Limb (tissue), 2 donors: ENCODE results near the gene MRLN.

ENCODE experiments used
- DNase-seq, 2 donors: peaks; one replicate each; pipeline ENCODE4 v3.0.0-alpha.2; 2016; ENCODE audit errors: extremely low spot score in 2 of 2

Gene MRLN

GRCh38 chr10:59706851-59707797, 46.1 kb downstream of the MRLN start:
- no peak for DNase-seq

GRCh38 chr10:59705931-59706330, 47.3 kb downstream of the MRLN start:
- no peak for DNase-seq

GRCh38 chr10:59704630-59705029, 48.6 kb downstream of the MRLN start:
- no peak for DNase-seq

DNA sequence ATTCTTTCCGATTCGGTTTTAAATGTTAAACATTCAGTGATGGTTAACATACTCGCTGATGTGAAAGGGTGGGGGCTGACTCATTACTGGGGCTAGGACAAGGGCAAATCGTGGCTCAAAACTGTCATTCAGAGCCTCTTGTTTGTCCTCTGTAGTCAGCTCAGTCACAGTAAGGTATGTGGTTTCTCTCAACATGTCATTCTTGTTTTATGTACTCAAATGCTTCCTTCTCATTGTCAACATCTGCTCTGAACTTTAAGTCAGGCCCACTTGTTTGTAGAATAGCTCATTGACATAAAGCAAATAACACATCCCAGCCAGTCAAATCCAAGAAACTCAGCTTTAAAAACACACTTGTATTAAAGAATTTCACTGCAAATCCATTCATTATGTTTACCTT, 50.9 kb downstream of the MRLN start:
- DNase-seq, result no peak

- DNase-seq, result no peak
These were observed 52.5 kb downstream of the MRLN start for GRCh38 chr10:59700709-59701108.

GRCh38 chr10:59698326-59698725, 54.9 kb downstream of the MRLN start:
- DNase-seq, result no peak

DNA sequence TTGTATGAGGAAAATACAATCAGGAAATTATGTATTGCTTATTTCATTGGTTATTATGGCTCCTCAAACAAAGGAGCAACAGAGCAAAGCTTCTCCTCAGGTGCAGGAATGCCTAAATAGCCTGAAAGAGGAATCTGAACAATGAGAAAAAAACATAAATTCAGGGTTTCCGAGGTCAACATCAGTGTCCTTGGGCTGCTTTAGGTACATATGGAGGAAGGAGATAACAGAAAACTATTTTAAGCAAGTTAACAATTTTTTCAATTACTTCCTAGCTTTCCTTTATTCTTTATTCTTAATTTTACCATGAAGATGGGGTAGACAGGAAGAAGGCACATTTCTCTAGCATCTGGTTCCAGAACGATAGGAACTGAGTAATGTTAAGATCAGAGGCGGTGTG, 57.6 kb downstream of the MRLN start:
- DNase-seq, result no peak

GRCh38 chr10:59694936-59695335, 58.3 kb downstream of the MRLN start:
- DNase-seq, result no peak

DNA sequence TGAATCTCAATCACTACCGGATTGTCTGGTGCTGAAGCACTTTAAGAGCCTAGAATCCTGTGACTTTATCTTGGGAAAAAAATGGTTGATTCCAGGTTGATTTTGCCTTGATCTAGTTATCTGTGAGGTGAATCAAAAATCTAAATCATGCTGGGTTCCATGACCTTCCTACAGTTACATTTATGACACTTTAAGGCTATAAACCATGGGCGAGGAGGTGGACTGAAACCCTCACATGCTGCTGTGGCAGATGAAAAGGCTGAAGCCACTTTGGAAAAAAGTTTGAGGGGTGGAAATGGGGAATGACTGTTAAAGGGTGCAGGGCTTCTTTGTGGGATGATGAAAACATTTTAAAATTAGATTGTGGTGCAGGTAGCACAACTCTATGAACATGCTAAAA, 61.1 kb downstream of the MRLN start:
- DNase-seq, result no peak

- DNase-seq, result no peak
These were observed 64.3 kb downstream of the MRLN start for GRCh38 chr10:59688921-59689351.

DNA sequence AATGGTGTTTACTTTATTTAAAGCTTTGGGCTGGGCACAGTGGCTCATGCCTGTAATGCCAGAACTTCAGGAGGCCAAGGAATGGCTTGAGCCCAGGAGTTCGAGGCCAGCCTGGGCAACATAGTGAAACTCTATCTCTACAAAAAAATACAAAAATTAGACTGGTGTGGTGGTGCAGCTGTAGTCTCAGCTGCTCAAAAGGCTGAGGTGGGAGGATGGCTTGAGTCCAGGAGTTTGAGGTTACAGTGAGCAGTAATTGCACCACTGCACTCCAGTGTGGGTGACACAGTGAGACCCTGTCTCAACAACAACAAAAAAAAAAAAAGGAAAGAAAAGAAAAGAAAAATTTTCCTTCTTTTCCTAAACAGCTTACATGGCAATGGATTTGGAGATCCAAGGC, 65.6 kb downstream of the MRLN start:
- DNase-seq, result no peak
